GM12878 (cell line): ENCODE measurements around the gene MGAT2.
A peak's percentile ranks its signal among the peaks of the same experiment; 100 is the strongest.

Experiments
- E2F4 ChIP-seq: IDR thresholded peaks from 2 replicates; pipeline ENCODE4 v1.6.1; 2012; ENCODE audit warnings: low read depth, low read length, improper control_type of control experiment
- EZH2 ChIP-seq: IDR thresholded peaks from 2 replicates; pipeline ENCODE4 v1.6.1; 2012; ENCODE audit warnings: low read depth, mild to moderate bottlenecking, control low read depth, inconsistent platforms, low read length, borderline replicate concordance; ENCODE audit not compliant: control insufficient read depth
- GABPA ChIP-seq: IDR thresholded peaks from 2 replicates; pipeline ENCODE4 v1.6.1; 2014; ENCODE audit warnings: antibody characterized with exemption, low read depth, mild to moderate bottlenecking, inconsistent platforms
- POLR2A ChIP-seq: IDR thresholded peaks from 2 replicates; pipeline ENCODE4 v1.6.1; 2011; ENCODE audit warnings: low read depth, mild to moderate bottlenecking, low read length
- RAD51 ChIP-seq: fragments of 450-650 bp; IDR thresholded peaks from 2 replicates; pipeline ENCODE4 v1.6.1; 2016; ENCODE audit warnings: moderate library complexity, mild to moderate bottlenecking, inconsistent platforms
- RELA ChIP-seq: fragments of 450-650 bp; IDR thresholded peaks from 2 replicates; pipeline ENCODE4 v1.8.0; 2014; ENCODE audit warnings: borderline replicate concordance; ENCODE audit not compliant: partially characterized antibody
- SMAD1 ChIP-seq: fragments of 450-650 bp; IDR thresholded peaks from 2 replicates; pipeline ENCODE4 v1.6.1; 2018; ENCODE audit warnings: mild to moderate bottlenecking, low read depth; ENCODE audit not compliant: partially characterized antibody
- SRF ChIP-seq, 2 experiments: IDR thresholded peaks; 2 replicates each; pipeline ENCODE4 v1.6.1; 2011; ENCODE audit warnings: low read depth in 2 of 2, low read length in 2 of 2, mild to moderate bottlenecking in 1 of 2, moderate library complexity in 1 of 2
- TF ChIP-seq, protein P1 (sequence below): IDR thresholded peaks from 2 replicates; pipeline ENCODE4 v1.6.1; 2011; ENCODE audit warnings: borderline replicate concordance, low read depth, mild to moderate bottlenecking, moderate library complexity, low read length; ENCODE audit not compliant: insufficient read depth, poor library complexity, severe bottlenecking

DNA sequence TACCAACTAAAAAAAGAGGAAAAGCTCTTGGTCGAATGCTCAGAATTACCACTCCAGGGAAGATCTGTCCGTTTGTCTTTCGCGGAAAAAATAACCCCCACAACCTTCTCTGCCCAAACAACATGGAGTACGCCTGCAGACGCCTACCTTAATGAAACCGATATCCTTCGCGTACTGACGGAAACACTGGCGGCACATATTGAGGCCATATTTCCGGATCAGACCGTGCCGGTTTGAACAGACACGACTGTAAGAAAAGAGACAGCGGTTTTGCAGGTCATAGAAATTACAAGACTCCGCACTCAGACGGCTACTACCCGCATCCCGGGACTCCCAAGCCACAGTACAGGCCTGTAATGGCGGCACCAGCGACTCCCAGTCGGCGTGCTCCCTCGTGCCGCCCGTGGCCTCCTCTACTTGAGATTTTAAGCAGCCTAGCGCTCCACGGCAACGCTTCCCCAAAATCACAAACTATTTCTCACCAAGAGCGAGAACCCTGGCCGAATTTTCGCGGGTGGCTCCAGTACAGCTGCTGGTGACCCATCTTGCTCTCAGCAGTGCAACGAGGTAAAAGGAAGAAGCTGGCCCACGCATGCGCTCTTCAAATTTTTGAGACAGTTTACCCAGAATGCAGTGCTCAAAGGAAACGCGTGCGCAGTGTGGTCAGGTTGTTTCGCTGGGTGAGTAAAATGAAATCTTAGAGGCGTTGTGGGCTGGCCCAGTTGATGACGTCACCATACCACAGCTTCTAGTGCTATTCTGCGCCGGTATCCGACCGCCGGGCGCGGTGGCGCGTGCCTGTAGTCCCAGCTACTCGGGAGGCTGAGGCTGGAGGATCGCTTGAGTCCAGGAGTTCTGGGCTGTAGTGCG lies 34.6 kb upstream of the MGAT2 start, which contains the start of gene RPS29:
- TF ChIP-seq RELA: peak; percentile 67
- no peak for TF ChIP-seq E2F4
- peak; percentile 84 for TF ChIP-seq SMAD1
- no peak; the same call in 1 of the 2 replicates for TF ChIP-seq GABPA
- TF ChIP-seq POLR2A: peak; percentile 91
- no peak for TF ChIP-seq RAD51
- TF ChIP-seq, protein P1, sequence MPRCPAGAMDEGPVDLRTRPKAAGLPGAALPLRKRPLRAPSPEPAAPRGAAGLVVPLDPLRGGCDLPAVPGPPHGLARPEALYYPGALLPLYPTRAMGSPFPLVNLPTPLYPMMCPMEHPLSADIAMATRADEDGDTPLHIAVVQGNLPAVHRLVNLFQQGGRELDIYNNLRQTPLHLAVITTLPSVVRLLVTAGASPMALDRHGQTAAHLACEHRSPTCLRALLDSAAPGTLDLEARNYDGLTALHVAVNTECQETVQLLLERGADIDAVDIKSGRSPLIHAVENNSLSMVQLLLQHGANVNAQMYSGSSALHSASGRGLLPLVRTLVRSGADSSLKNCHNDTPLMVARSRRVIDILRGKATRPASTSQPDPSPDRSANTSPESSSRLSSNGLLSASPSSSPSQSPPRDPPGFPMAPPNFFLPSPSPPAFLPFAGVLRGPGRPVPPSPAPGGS: no peak
- no peak for TF ChIP-seq SRF (IDR thresholded peaks at IDR 0.05; ENCODE audit: low read depth in 2 of 2, low read length in 2 of 2)
- no peak for TF ChIP-seq EZH2
